Vagina (tissue), 2 donors: ENCODE results near the gene RSPO1.

Experiments
- POLR2A ChIP-seq, 2 donors: fragments of 450-650 bp; IDR thresholded peaks; one replicate each; pipeline ENCODE4 v1.6.1; 2017; ENCODE audit warnings: antibody characterized with exemption in 2 of 2, mild to moderate bottlenecking in 2 of 2, moderate library complexity in 2 of 2
- POLR2AphosphoS5 ChIP-seq, 2 donors: sonication (generic); formaldehyde crosslinking; IDR thresholded peaks; one replicate each; pipeline ENCODE4 v1.9.0; 2017; ENCODE audit warnings: antibody characterized with exemption in 2 of 2, mild to moderate bottlenecking in 2 of 2, low read depth in 1 of 2; ENCODE audit not compliant: insufficient read depth in 1 of 2
- TF ChIP-seq, protein P1 (sequence below), 3 experiments: fragments of 450-650 bp in 2 of 3; fragments of 200-600 bp in 1 of 3; sonication (generic) in 1 of 3; IDR thresholded peaks; one replicate each; pipeline ENCODE4 v1.5.1; 2017 to 2019; ENCODE audit warnings: antibody characterized with exemption in 3 of 3, mild to moderate bottlenecking in 2 of 3, moderate library complexity in 2 of 3

DNA sequence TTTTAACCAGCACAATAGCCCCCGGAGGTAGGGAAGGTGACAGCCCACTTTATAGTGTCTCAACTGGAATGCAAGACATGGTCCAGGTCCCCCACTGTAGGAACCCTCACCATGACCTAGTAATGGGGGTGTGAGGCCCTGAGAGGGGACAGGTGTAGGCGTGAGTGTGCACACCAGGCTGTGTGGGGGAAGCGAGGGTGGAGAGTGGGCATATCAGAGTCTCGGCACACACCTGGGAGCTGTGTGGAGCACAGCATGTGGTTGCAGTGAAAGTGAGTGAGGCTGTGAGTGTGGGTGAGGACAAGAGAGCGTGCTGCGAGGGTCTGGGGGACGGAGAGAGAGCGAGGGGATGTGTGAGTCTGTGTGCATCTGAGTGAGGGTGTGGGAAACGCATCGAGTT, 17.1 kb upstream of the RSPO1 start:
- TF ChIP-seq, protein P1, sequence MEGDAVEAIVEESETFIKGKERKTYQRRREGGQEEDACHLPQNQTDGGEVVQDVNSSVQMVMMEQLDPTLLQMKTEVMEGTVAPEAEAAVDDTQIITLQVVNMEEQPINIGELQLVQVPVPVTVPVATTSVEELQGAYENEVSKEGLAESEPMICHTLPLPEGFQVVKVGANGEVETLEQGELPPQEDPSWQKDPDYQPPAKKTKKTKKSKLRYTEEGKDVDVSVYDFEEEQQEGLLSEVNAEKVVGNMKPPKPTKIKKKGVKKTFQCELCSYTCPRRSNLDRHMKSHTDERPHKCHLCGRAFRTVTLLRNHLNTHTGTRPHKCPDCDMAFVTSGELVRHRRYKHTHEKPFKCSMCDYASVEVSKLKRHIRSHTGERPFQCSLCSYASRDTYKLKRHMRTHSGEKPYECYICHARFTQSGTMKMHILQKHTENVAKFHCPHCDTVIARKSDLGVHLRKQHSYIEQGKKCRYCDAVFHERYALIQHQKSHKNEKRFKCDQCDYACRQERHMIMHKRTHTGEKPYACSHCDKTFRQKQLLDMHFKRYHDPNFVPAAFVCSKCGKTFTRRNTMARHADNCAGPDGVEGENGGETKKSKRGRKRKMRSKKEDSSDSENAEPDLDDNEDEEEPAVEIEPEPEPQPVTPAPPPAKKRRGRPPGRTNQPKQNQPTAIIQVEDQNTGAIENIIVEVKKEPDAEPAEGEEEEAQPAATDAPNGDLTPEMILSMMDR (IDR thresholded peaks at IDR 0.05): no peak
- no peak for TF ChIP-seq POLR2AphosphoS5 (IDR thresholded peaks at IDR 0.05; ENCODE audit: insufficient read depth in 1 of 2, low read depth in 1 of 2)
- no peak for TF ChIP-seq POLR2A (IDR thresholded peaks at IDR 0.05)
